ENCODE results near the gene FAM83E.
A peak's percentile ranks its signal among the peaks of the same experiment; 100 is the strongest.
"Not testable (repeated sequence)": the region's sequence is repeated elsewhere in the genome, so short reads cannot be mapped to it uniquely, and the experiment has no call there.

The FAM83E gene

GRCh38 chr19:48608798-48609263 is 6.0 kb downstream of the FAM83E start:
- peak in 1 of 2 donors; percentile 43 for DNase-seq

- no peak for DNase-seq
These were observed 7.5 kb downstream of the FAM83E start for GRCh38 chr19:48607359-48607755.

DNA sequence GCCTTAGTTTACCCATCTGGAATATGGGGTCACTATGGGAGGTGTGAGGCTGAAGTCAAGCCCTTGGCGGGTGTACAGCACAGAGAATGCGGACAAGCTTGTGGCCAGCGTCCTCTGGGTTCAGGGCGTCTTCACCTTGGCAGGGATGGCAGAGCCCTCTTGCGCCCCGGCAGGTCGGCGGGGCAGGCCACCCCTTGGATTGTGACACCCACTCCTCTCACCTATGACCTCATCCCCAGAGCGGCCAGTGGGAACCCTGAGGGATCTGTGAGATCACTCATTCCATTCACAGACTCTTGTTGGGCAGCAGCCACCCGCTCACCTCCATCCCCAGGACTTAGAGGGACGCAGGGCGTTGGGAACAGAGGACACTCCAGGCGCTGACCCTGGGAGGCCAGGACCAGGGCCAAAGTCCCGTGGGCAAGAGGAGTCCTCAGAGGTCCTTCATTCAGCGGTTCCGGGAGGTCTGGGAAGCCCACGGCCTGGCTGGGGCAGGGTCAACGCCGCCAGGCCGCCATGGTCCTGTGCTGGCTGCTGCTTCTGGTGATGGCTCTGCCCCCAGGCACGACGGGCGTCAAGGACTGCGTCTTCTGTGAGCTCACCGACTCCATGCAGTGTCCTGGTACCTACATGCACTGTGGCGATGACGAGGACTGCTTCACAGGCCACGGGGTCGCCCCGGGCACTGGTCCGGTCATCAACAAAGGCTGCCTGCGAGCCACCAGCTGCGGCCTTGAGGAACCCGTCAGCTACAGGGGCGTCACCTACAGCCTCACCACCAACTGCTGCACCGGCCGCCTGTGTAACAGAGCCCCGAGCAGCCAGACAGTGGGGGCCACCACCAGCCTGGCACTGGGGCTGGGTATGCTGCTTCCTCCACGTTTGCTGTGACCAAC is 8.2 kb downstream of the FAM83E start, which contains the start of gene SPACA4:
Gene SPACA4 (plus strand): TSS at position 280 of the 896 bp plus-strand sequence. CDS start 237 bp downstream, at position 517.
- DNase-seq: no peak

DNA sequence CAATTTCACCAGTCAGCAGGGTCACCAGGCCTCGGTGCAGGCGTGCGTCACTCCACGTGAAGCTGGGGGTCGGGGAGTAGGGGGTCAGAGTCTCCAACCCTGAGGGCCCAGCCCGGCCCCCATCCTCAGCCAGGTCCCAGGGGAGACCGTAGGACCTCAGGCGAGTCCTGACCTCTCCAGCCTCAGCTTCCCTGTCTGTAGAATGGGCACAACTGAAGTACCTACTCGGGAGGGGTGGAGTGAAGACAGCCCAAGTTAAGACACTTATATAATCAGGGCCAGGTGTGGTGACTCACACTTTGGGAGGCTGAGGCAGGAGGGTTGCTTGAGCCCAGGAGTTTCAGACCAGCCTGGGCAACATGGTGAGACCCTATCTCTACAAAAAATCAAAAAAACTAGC is 11.0 kb downstream of the FAM83E start:
- no peak for DNase-seq

DNA sequence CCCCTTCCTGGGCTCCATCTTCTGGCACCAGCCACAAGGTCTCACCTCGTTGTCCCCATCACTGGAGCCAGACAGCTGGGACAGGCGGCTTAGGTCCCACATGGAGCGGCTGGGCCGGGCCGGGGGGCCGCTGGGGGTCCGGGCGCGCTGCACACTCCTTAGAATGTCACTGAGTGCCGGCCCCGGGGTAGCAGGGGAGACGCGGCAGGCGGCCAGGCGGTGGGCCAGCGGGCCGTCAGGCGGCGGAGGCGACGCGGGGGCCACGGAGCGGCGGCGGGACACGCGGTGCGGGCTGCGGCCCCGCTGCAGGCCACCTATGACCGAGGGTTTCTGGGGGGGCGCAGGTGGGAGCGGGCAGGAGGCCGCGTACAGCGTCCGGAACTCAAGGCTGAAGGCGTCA is 11.4 kb downstream of the FAM83E start:
- no peak for DNase-seq

- DNase-seq: no peak
These were observed 11.9 kb downstream of the FAM83E start for GRCh38 chr19:48603001-48603400.

- DNase-seq: no peak
These were observed 14.0 kb downstream of the FAM83E start for GRCh38 chr19:48600679-48601417.

GRCh38 chr19:48598996-48599700 is 15.7 kb downstream of the FAM83E start:
- DNase-seq: no peak

DNA sequence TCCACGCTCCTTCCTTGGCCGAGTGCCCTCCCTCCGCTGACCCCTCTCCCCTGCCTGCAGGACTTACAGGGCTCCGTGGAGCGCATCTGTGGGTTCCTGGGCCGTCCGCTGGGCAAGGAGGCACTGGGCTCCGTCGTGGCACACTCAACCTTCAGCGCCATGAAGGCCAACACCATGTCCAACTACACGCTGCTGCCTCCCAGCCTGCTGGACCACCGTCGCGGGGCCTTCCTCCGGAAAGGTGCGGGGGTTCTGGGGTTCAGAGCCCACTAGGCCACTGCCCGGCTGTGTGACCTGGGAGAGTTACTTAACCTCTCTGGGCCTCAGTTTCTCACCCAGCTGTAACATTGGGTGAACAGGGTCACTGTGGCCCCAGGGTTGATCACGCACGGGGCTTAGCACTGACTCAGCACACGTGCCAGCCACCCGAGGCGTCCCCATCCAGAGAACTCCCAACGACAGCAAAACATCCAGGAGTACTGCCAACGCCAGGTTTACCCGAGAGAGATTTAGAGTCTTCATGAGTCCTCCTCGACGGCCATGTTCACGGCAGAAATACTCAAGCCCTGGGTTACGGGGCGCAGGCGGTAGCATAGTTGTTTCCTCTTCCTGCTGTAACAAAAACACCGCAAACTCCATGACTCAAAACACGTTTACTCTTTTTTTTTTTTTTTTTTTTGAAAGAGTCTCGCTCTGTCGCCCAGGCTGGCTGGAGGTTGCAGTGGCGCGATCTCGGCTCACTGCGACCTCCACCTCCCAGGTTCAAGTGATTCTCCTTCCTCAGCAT is 18.0 kb downstream of the FAM83E start:
- DNase-seq: no peak

GRCh38 chr19:48596237-48596636 is 18.6 kb downstream of the FAM83E start:
- no peak for DNase-seq

- DNase-seq: no peak
These were observed 19.0 kb downstream of the FAM83E start for GRCh38 chr19:48595833-48596232.

- DNase-seq: no peak
These were observed 19.7 kb downstream of the FAM83E start for GRCh38 chr19:48595171-48595570.

DNA sequence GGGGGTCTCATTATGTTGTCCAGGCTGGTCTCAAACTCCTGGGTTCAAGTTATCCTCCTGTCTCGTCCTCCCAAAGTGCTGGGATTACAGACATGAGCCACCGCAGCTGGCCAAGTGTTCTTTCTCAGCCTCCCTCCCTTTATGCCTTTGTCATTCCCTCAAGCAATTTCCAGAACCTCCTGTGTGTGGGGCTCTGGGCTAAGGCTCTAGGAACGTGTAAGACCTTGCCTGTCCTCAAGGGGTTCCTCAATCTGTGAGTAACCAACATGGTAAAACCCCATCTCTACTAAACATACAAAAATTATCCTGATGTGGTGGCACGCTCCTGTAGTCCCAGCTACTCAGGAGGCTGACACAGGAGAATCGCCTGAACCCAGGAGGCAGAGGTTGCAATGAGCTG is 23.9 kb downstream of the FAM83E start:
- no peak for DNase-seq

GRCh38 chr19:48588670-48589401 is 26.0 kb downstream of the FAM83E start:
- DNase-seq: peak; percentile 86 to 88

- no peak for DNase-seq
These were observed 27.5 kb downstream of the FAM83E start for GRCh38 chr19:48587387-48587786.

DNA sequence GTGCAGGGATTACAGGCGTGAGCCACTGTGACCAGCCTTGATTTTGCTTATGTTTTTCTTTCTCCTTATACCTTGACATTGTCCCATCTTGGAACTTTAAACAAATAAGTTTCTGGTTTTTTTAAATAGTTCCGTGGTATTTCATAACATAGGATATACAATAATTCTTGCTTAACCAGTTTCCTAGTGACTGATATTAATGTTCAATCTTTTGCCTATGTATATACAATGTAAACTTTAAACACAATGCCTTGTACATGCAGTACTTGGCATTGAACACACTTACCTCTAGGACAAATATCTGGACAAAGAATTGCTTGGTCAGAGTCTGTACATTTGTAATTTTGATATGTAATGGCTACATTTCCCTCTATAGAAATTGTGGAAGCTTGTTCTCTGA is 32.7 kb downstream of the FAM83E start:
- DNase-seq: no peak

GRCh38 chr19:48578891-48579290 is 36.0 kb downstream of the FAM83E start:
- DNase-seq: no peak

DNA sequence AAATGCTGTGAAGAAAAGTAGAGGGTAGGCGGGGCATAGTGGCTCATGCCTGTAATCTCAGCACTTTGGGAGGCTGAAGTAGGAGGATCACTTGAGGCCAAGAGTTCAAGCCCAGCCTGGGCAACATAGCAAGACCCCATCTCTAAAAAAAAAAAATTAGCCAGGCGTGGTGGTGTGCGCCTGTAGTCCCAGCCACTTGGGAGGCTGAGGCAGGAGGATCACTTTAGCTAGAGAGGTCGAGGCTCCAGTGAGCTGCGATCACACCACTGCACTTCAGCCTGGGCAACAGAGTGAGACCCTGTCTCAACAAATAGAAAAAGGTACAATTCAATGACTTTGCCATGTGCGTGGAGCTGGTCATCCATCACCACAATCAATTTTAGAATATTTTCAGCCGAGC is 37.0 kb downstream of the FAM83E start:
- not testable (repeated sequence) for DNase-seq

DNA sequence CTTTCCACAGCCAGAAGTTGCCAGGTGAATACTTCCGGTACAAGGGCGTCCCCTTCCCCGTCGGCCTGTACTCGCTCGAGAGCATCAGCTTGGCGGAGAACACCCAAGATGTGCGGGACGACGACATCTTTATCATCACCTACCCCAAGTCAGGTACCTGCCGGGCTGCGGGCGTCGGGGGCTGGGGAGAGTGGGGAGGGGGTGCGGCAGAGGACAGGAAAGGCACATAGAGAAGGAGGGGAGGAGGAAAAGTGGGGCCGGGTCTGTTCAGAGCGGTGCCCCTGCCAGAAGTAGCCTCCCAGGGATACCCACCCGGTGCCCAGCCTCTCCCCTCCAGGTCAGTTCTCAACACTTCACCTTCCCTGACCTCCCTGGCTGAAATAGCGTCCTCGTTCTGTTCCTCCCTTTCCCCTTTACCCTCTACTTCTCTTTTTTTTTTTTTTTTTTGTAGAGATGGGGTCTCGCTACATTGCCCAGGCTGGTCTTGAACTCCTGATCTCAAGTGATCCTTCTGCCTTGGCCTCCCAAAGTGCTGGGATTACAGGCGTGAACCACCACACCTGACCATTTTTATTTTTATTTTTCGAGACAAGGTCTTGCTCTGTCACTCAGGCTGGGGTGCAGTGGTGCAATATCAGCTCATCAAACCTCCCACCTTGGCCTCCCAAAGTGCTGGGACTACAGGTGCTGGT is 38.8 kb downstream of the FAM83E start:
- DNase-seq: no peak

- DNase-seq: no peak
These were observed 41.7 kb downstream of the FAM83E start for GRCh38 chr19:48573163-48573505.
